HepG2 (cell line): ENCODE data around the gene ABHD11. TPM values are rescaled to one million over a fixed set of nuclear protein-coding genes. Genes with fewer than 3 reads are reported as not detected.

ENCODE experiments used
- ATAC-seq: fragments of 200-7000 bp; cut with Tn5 transposase; 3 replicates; pipeline ENCODE4 v1.9.1; 2020; ENCODE audit warnings: mild to moderate bottlenecking, moderate library complexity
- BruUV-seq: library from RNA; stranded (reverse); fragments of 400-500 nt; replicated peaks from 2 replicates; lab custom pipeline; 2021; lab: Mats Ljungman, UMichigan
- CTCF ChIA-PET: fragments of 300-600 bp; formaldehyde crosslinking; extraction: SDS; loops from one replicate; lab custom pipeline; 2021; ENCODE audit warnings: low total read pairs, inconsistent platforms, low intra/inter-chr PET ratio; lab: Yijun Ruan, JAX
- POLR2A ChIA-PET: fragments of 350-600 bp; sonication (Branson Sonifier 250); formaldehyde crosslinking; loops from one replicate; lab custom pipeline; 2020; ENCODE audit warnings: antibody characterized with exemption, inconsistent platforms; lab: Yijun Ruan, JAX
- DNase-seq: peaks from one replicate; pipeline ENCODE4 v3.0.0-alpha.2; 2015; ENCODE audit warnings: low spot score
- FAIRE-seq: peaks from 3 replicates; lab custom pipeline; 2011; peaks lifted over from hg19 to GRCh38; lab: Jason Lieb, UNC
- H2AFZ ChIP-seq: one replicate; pipeline ENCODE4 v1.6.1; 2011; ENCODE audit warnings: low read length, inconsistent platforms
- H3K27ac ChIP-seq: fragments of 300-600 bp; 3 replicates; pipeline ENCODE4 v1.8.0; 2011; ENCODE audit warnings: mixed run types, mild to moderate bottlenecking, mixed read lengths, low read length, inconsistent platforms; ENCODE audit not compliant: insufficient read depth; ENCODE audit errors: extremely low read length
- H3K27me3 ChIP-seq, 2 experiments: fragments of 200-600 bp in 1 of 2; 2 replicates in 1 of 2; 3 replicates in 1 of 2; pipeline versions ENCODE4 v1.6.0 to v1.8.0; 2011; ENCODE audit warnings: low read length in 2 of 2, mild to moderate bottlenecking in 2 of 2, moderate library complexity in 2 of 2, inconsistent platforms in 1 of 2; ENCODE audit not compliant: insufficient read depth in 2 of 2, control insufficient read depth in 1 of 2
- H3K36me3 ChIP-seq, 2 experiments: fragments of 200-600 bp in 1 of 2; replicated peaks in 1 of 2; 2 replicates in 1 of 2; 3 replicates in 1 of 2; pipeline versions ENCODE4 v1.5.1 to v1.8.0; 2011; ENCODE audit warnings: low read length in 2 of 2, inconsistent platforms in 1 of 2; ENCODE audit not compliant: insufficient read depth in 2 of 2, control insufficient read depth in 1 of 2
- H3K4me1 ChIP-seq: 2 replicates; pipeline ENCODE4 v1.5.1; 2012; ENCODE audit warnings: low read length, inconsistent platforms; ENCODE audit not compliant: insufficient read depth
- H3K4me2 ChIP-seq: 2 replicates; pipeline ENCODE4 v1.6.0; 2011; ENCODE audit warnings: low read depth, low read length, inconsistent platforms
- H3K4me3 ChIP-seq, 3 experiments: fragments of 200-600 bp in 1 of 3; sonication (generic), shearing (Covaris generic) in 1 of 3; replicated peaks in 1 of 3; 2 replicates each; pipeline ENCODE4 v1.5.1; 2011 to 2016; ENCODE audit warnings: low read length in 3 of 3, inconsistent platforms in 2 of 3, low read depth in 2 of 3, mild to moderate bottlenecking in 2 of 3, control low read depth in 1 of 3, mixed read lengths in 1 of 3; ENCODE audit not compliant: insufficient read depth in 1 of 3
- H3K79me2 ChIP-seq: one replicate; pipeline ENCODE4 v1.6.1; 2011; ENCODE audit warnings: low read length, inconsistent platforms; ENCODE audit not compliant: insufficient read depth
- H3K9ac ChIP-seq: 2 replicates; pipeline ENCODE4 v1.6.0; 2011; ENCODE audit warnings: mild to moderate bottlenecking, low read depth, low read length, inconsistent platforms; ENCODE audit not compliant: insufficient read depth
- H3K9me3 ChIP-seq: 2 replicates; pipeline ENCODE4 v1.5.1; 2012; ENCODE audit warnings: mild to moderate bottlenecking, low read length
- H4K20me1 ChIP-seq: 2 replicates; pipeline ENCODE4 v1.6.0; 2011; ENCODE audit warnings: inconsistent platforms, mild to moderate bottlenecking, low read length, moderate library complexity; ENCODE audit not compliant: insufficient read depth
- ATF7-NPFF ChIP-seq: sonication (generic); formaldehyde crosslinking; IDR thresholded peaks from 2 replicates; pipeline ENCODE4 v1.8.1; 2023; ENCODE audit warnings: mild to moderate bottlenecking, low read depth, missing genetic modification reagents, moderate library complexity
- CBX2 ChIP-seq, 2 experiments: fragments of 200-600 bp in 1 of 2; sonication (generic); formaldehyde crosslinking in 1 of 2; IDR thresholded peaks; 2 replicates each; pipeline versions ENCODE4 v1.7.0 to v1.8.1; 2018 to 2022; ENCODE audit warnings: low read depth in 2 of 2, low read length in 1 of 2, mild to moderate bottlenecking in 1 of 2, missing genetic modification reagents in 1 of 2
- FOXK1 ChIP-seq: sonication (generic); formaldehyde crosslinking; IDR thresholded peaks from 2 replicates; pipeline ENCODE4 v1.4.0; 2020; ENCODE audit warnings: low read depth, missing genetic modification reagents, borderline replicate concordance
- GPBP1L1 ChIP-seq: sonication (generic); formaldehyde crosslinking; IDR thresholded peaks from 2 replicates; pipeline ENCODE4 v1.5.0; 2020; ENCODE audit warnings: mild to moderate bottlenecking, missing genetic modification reagents
- NFE2L2 ChIP-seq: fragments of 150-350 bp; IDR thresholded peaks from 2 replicates; pipeline ENCODE4 v1.6.1; 2014; ENCODE audit warnings: low read length
- NR2F2 ChIP-seq: IDR thresholded peaks from 2 replicates; pipeline ENCODE4 v1.6.1; 2012; ENCODE audit warnings: low read depth, inconsistent platforms, borderline replicate concordance
- RNF219 ChIP-seq: sonication (generic); formaldehyde crosslinking; IDR thresholded peaks from 2 replicates; pipeline ENCODE4 v1.5.0; 2020; ENCODE audit warnings: mild to moderate bottlenecking, missing genetic modification reagents
- TP53 ChIP-seq: sonication (generic); formaldehyde crosslinking; conservative IDR thresholded peaks from 2 replicates; pipeline ENCODE4 v1.4.0; 2020; ENCODE audit warnings: missing genetic modification reagents
- ZMAT3 ChIP-seq: sonication (generic); formaldehyde crosslinking; conservative IDR thresholded peaks from 2 replicates; pipeline ENCODE4 v1.7.0; 2021; ENCODE audit warnings: missing genetic modification reagents
- ZNF10 ChIP-seq: sonication (generic); formaldehyde crosslinking; IDR thresholded peaks from 2 replicates; pipeline ENCODE4 v1.4.0; 2020; ENCODE audit warnings: mild to moderate bottlenecking, low read depth, missing genetic modification reagents, borderline replicate concordance
- ZNF800 ChIP-seq: sonication (generic); formaldehyde crosslinking; IDR thresholded peaks from 2 replicates; pipeline ENCODE4 v1.4.0; 2020; ENCODE audit warnings: missing genetic modification reagents
- ZSCAN31 ChIP-seq: sonication (generic); formaldehyde crosslinking; IDR thresholded peaks from 2 replicates; pipeline ENCODE4 v1.5.0; 2020; ENCODE audit warnings: low read depth, mild to moderate bottlenecking, missing genetic modification reagents
- WGBS: methylation state at CpG from one replicate; pipeline ENCODE4 v1.1.6; 2017; ENCODE audit warnings: low lambda C conversion rate; 5-methylcytosine and 5-hydroxymethylcytosine counted together
- in situ Hi-C: cut with HindIII; loops from 2 replicates; pipeline ENCODE4 v1.10.0; 2017; ENCODE audit warnings: low pct_unique_long_range_greater_than_20kb; ENCODE audit not compliant: extremely low pct_ligation_motif_present
- intact Hi-C: fragments of 100-400 bp; cut with micrococcal nuclease; formaldehyde crosslinking; loops from one replicate; pipeline ENCODE4 v1.10.0; 2022; ENCODE audit not compliant: unreplicated experiment
- polyA plus RNA-seq, 8 experiments: library from polyadenylated mRNA; depleted of rRNA in 3 of 8; stranded (reverse) in 7 of 8; unstranded in 1 of 8; fragments of >200 nt; fragmentation: Illumina TruSeq in 4 of 8; extraction: Trizol in 4 of 8; gene quantifications; 2 replicates each; pipeline versions ENCODE4 v1.2.1 to v1.2.3, GENCODE V29; 2011 to 2016; ENCODE audit warnings: low read depth in 4 of 8, missing spikeins in 1 of 8, mixed read lengths in 1 of 8; ENCODE audit not compliant: insufficient read depth in 1 of 8
- total RNA-seq, 5 experiments: library from RNA; depleted of rRNA; stranded (reverse); fragments of >200 nt; fragmentation: Illumina TruSeq; extraction: Trizol; gene quantifications; 2 replicates each; pipeline ENCODE4 v1.2.3, GENCODE V29; 2016; ENCODE audit warnings: low read depth in 1 of 5
- TF ChIP-seq, protein P1 (sequence below): sonication (generic); formaldehyde crosslinking; IDR thresholded peaks from 2 replicates; pipeline ENCODE4 v1.5.1; 2020; ENCODE audit warnings: missing genetic modification reagents, mild to moderate bottlenecking, borderline replicate concordance

Gene ABHD11
- total and polyA plus RNA-seq, 2 of the 13 experiments (the other 11 are each of a cell fraction or from before 2014, with no cell fraction given) = 7.0 to 8.1 TPM

- no peak for TF ChIP-seq GPBP1L1 (CRISPR knock-in tag)
- TF ChIP-seq, protein P1, sequence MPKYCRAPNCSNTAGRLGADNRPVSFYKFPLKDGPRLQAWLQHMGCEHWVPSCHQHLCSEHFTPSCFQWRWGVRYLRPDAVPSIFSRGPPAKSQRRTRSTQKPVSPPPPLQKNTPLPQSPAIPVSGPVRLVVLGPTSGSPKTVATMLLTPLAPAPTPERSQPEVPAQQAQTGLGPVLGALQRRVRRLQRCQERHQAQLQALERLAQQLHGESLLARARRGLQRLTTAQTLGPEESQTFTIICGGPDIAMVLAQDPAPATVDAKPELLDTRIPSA (CRISPR knock-in tag) = no peak
- no peak for TF ChIP-seq ZNF800 (CRISPR knock-in tag)
- TF ChIP-seq ATF7-NPFF = no peak
- peak; percentile 96 for TF ChIP-seq NFE2L2
These were observed 36.3 kb upstream of the ABHD11 start (continued) for GRCh38 chr7:73774923-73775322.

GRCh38 chr7:73773700-73774517 lies 35.3 kb upstream of the ABHD11 start:
- no peak for DNase-seq
- peak overlapping the region; percentile 23 for H3K27ac ChIP-seq
- H2AFZ ChIP-seq = no peak overlapping the region
- FAIRE-seq = peak; percentile 54
- H3K4me3 ChIP-seq = no peak overlapping the region
- peaks cover 28% of the 10 kb centered on the region for H3K4me1 ChIP-seq
- H3K9ac ChIP-seq = no peak overlapping the region
- no peaks in the 10 kb centered on the region for H3K9me3 ChIP-seq
- 68% methylated on average over 6 of the region's 6 CpGs for WGBS
- BruUV-seq = no TSS peak
- in situ Hi-C loops = no loop called here
- POLR2A ChIA-PET = no interaction called here
- H3K79me2 ChIP-seq = no peaks in the 10 kb centered on the region
- no peaks in the 10 kb centered on the region for H4K20me1 ChIP-seq
- peaks cover 0 to 2% of the 10 kb centered on the region in 2 experiments; a peak in 2 of 5 replicates for H3K27me3 ChIP-seq
- H3K4me2 ChIP-seq = peak overlapping the region; percentile 48
- ATAC-seq = peak; percentile 74
- CTCF ChIA-PET = no interaction called here
- H3K36me3 ChIP-seq = no peaks in the 10 kb centered on the region
- intact Hi-C loops = no loop called here
- no peak for TF ChIP-seq ZNF10 (CRISPR knock-in tag)
- no peak for TF ChIP-seq ZMAT3 (CRISPR knock-in tag)
- no peak for TF ChIP-seq NR2F2
- TF ChIP-seq TP53 = no peak
- TF ChIP-seq RNF219 = no peak
- no peak for TF ChIP-seq CBX2 (IDR thresholded peaks at IDR 0.05; ENCODE audit: low read depth, low read length)
- TF ChIP-seq CBX2 (CRISPR knock-in tag; IDR thresholded peaks at IDR 0.05; ENCODE audit: low read depth) = no peak
- no peak for TF ChIP-seq FOXK1 (CRISPR knock-in tag)
- TF ChIP-seq ZSCAN31 = no peak
